ENCODE measurements around the gene DFFB. TPM values are rescaled to one million over a fixed set of nuclear protein-coding genes. Genes with fewer than 3 reads are reported as not detected.

Gene DFFB
- total and polyA plus RNA-seq, 2 of the 4 experiments (the other 2 are of a cell fraction), result 6.5 to 7.3 TPM

DNA sequence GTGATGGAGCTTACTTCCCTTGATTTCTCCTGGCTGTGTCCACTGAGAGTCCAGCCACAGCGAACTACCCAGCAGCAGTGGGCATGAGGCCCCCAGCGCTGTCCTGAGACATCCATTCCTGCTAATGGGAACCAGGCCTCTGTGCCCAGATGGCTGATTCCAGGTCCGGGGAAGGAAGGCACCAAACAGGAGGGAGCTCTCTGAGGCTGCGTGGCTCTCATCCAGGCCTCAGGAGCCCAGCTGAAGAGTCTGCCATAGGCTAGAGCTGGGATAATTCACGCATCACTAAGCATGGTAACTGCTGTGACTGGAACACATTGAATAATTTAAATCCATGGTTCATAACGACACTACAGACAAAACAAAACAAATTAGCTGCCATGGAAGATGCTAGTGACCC, 36.3 kb upstream of the DFFB start:
- no peak for ATAC-seq (ENCODE audit: low read depth)
- no peak overlapping the region for H2BK5ac ChIP-seq (ENCODE audit: low read depth, low read length, poor library complexity, severe bottlenecking)
- no peak overlapping the region for H3K4me3 ChIP-seq (ENCODE audit: insufficient read depth, low read depth, low read length)
- no peaks in the 10 kb centered on the region for H3K4me1 ChIP-seq (ENCODE audit: control insufficient read depth, insufficient read depth, low read length)
- H4K5ac ChIP-seq (ENCODE audit: low read depth, low read length), result no peak overlapping the region
- intact Hi-C loops (cut with micrococcal nuclease) (no loop called here), in situ Hi-C loops (cut with MboI; ENCODE audit: low sequenced_read_pairs) (no loop called here), dilution Hi-C loops (cut with HindIII; ENCODE audit: low sequenced_read_pairs, unreplicated experiment) (no loop called here)
- no peak overlapping the region for H3K4me2 ChIP-seq (ENCODE audit: low read depth, low read length)
- no peak overlapping the region for H3K4ac ChIP-seq (ENCODE audit: low read depth, low read length)
- no TSS peak for BruUV-seq (replicated peaks)
- H4K8ac ChIP-seq (ENCODE audit: low read depth in 2 of 2, low read length in 2 of 2), result no peak overlapping the region
- no peak overlapping the region for H2BK15ac ChIP-seq (ENCODE audit: low read depth, low read length)
- 100% methylated on average over 2 of the region's 6 CpGs; no CpG with 5 or more reads in 1 of the 2 experiments for WGBS, 2 experiments (ENCODE audit: extremely low coverage in 2 of 2, insufficient read length in 1 of 2)
- no peak overlapping the region for H3K9ac ChIP-seq (ENCODE audit: low read depth, low read length)
- no peak overlapping the region for H3K23ac ChIP-seq (ENCODE audit: low read depth, low read length)
- POLR2A ChIA-PET (ENCODE audit: unreplicated experiment), result no interaction called here
- CTCF ChIA-PET, result no interaction called here
- no peak overlapping the region for H2AK5ac ChIP-seq (ENCODE audit: low read depth, low read length)
- H4K20me1 ChIP-seq (ENCODE audit: insufficient read depth, low read length), result no peaks in the 10 kb centered on the region
- no peak overlapping the region for H3K56ac ChIP-seq (ENCODE audit: extremely low read depth, insufficient read depth, low read length)
- no peak overlapping the region for H3K14ac ChIP-seq (replicated peaks; ENCODE audit: low read depth, low read length)
- TF ChIP-seq RFX5 (IDR thresholded peaks at IDR 0.05; ENCODE audit: low read depth, low read length), result no peak
- no peak for TF ChIP-seq CHD1 (IDR thresholded peaks at IDR 0.05; ENCODE audit: low read depth, low read length)
- TF ChIP-seq, protein P1, sequence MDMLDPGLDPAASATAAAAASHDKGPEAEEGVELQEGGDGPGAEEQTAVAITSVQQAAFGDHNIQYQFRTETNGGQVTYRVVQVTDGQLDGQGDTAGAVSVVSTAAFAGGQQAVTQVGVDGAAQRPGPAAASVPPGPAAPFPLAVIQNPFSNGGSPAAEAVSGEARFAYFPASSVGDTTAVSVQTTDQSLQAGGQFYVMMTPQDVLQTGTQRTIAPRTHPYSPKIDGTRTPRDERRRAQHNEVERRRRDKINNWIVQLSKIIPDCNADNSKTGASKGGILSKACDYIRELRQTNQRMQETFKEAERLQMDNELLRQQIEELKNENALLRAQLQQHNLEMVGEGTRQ (IDR thresholded peaks at IDR 0.05; ENCODE audit: low read depth, low read length), result no peak
- no peak for TF ChIP-seq MXI1 (IDR thresholded peaks at IDR 0.05; ENCODE audit: borderline replicate concordance, low read depth, low read length)
- TF ChIP-seq, protein P2, sequence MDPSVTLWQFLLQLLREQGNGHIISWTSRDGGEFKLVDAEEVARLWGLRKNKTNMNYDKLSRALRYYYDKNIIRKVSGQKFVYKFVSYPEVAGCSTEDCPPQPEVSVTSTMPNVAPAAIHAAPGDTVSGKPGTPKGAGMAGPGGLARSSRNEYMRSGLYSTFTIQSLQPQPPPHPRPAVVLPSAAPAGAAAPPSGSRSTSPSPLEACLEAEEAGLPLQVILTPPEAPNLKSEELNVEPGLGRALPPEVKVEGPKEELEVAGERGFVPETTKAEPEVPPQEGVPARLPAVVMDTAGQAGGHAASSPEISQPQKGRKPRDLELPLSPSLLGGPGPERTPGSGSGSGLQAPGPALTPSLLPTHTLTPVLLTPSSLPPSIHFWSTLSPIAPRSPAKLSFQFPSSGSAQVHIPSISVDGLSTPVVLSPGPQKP (IDR thresholded peaks at IDR 0.05; ENCODE audit: borderline replicate concordance, low read depth, low read length), result no peak
- no peak for TF ChIP-seq MAFK (IDR thresholded peaks at IDR 0.05; ENCODE audit: low read depth, low read length)
- TF ChIP-seq, protein P3, sequence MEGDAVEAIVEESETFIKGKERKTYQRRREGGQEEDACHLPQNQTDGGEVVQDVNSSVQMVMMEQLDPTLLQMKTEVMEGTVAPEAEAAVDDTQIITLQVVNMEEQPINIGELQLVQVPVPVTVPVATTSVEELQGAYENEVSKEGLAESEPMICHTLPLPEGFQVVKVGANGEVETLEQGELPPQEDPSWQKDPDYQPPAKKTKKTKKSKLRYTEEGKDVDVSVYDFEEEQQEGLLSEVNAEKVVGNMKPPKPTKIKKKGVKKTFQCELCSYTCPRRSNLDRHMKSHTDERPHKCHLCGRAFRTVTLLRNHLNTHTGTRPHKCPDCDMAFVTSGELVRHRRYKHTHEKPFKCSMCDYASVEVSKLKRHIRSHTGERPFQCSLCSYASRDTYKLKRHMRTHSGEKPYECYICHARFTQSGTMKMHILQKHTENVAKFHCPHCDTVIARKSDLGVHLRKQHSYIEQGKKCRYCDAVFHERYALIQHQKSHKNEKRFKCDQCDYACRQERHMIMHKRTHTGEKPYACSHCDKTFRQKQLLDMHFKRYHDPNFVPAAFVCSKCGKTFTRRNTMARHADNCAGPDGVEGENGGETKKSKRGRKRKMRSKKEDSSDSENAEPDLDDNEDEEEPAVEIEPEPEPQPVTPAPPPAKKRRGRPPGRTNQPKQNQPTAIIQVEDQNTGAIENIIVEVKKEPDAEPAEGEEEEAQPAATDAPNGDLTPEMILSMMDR (conservative IDR thresholded peaks at IDR 0.05; ENCODE audit: low read depth, low read length), result no peak
- no peak for TF ChIP-seq CEBPB (IDR thresholded peaks at IDR 0.05; ENCODE audit: low read depth, low read length)
- TF ChIP-seq SMC3 (IDR thresholded peaks at IDR 0.05; ENCODE audit: low read depth, low read length), result no peak
- no peak for TF ChIP-seq RAD21 (IDR thresholded peaks at IDR 0.05; ENCODE audit: low read length)
- TF ChIP-seq POLR2A (IDR thresholded peaks at IDR 0.05; ENCODE audit: low read depth, low read length), result no peak
- TF ChIP-seq NFE2L2 (IDR thresholded peaks at IDR 0.05; ENCODE audit: low read depth, low read length), result no peak
- no peak for TF ChIP-seq MAZ (IDR thresholded peaks at IDR 0.05; ENCODE audit: borderline replicate concordance, low read depth, low read length)
- TF ChIP-seq FOS (IDR thresholded peaks at IDR 0.05; ENCODE audit: low read depth, low read length), result no peak
- TF ChIP-seq BHLHE40 (IDR thresholded peaks at IDR 0.05; ENCODE audit: low read depth, low read length), result no peak
- no peak overlapping the region for H2BK120ac ChIP-seq (ENCODE audit: low read depth, low read length)
- peaks cover 45% of the 10 kb centered on the region for H3K36me3 ChIP-seq (ENCODE audit: control insufficient read depth, insufficient read depth, low read length)
- H3K27ac ChIP-seq (ENCODE audit: insufficient read depth, low read length), result no peak overlapping the region
- no peaks in the 10 kb centered on the region for H3K27me3 ChIP-seq (ENCODE audit: control insufficient read depth, insufficient read depth, low read length)
- H2AFZ ChIP-seq (replicated peaks; ENCODE audit: low read length, poor library complexity), result no peak overlapping the region
- no peak overlapping the region for H3K18ac ChIP-seq (ENCODE audit: low read depth, low read length)
- H2BK20ac ChIP-seq (ENCODE audit: low read depth, low read length), result no peak overlapping the region
- H2AK9ac ChIP-seq (replicated peaks; ENCODE audit: low read depth, low read length, poor library complexity), result no peak overlapping the region
- no peaks in the 10 kb centered on the region for H3K79me1 ChIP-seq (ENCODE audit: low read depth in 1 of 2, low read length in 2 of 2)
- no peak overlapping the region for H4K91ac ChIP-seq (ENCODE audit: insufficient read depth, low read depth, low read length)
- H3K9me3 ChIP-seq (ENCODE audit: control insufficient read depth, insufficient read depth, low read length), result no peaks in the 10 kb centered on the region
- no peaks in the 10 kb centered on the region for H3K9me1 ChIP-seq (ENCODE audit: insufficient read depth, low read length)
- DNase-seq, result no peak
